NCI-H146 (cell line): ENCODE results near the gene THPO.

ENCODE experiments used
- DNase-seq: peaks from one replicate; lab custom pipeline; 2025; lab: John Stamatoyannopoulos, UW

Gene THPO

DNA sequence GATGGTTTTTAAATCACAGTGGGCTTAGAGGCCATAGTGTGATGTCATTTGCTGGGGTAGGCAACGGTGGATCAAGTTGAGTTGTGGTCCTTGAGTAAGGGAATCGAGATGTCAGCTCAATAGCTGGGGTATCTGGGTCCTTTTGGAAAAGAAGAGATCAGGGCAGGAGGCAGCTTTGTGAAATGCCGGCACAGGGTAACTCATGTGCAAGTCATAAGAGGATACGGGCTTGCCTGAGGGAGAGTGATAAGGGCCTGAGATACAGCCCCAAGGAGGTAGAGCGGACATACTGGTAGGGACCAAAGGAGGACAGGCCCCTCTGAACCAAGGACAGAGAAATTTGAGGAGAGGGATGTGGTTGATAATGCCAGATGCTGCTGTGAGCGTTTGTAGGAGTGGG lies 44.8 kb downstream of the THPO start:
- DNase-seq: no peak

DNA sequence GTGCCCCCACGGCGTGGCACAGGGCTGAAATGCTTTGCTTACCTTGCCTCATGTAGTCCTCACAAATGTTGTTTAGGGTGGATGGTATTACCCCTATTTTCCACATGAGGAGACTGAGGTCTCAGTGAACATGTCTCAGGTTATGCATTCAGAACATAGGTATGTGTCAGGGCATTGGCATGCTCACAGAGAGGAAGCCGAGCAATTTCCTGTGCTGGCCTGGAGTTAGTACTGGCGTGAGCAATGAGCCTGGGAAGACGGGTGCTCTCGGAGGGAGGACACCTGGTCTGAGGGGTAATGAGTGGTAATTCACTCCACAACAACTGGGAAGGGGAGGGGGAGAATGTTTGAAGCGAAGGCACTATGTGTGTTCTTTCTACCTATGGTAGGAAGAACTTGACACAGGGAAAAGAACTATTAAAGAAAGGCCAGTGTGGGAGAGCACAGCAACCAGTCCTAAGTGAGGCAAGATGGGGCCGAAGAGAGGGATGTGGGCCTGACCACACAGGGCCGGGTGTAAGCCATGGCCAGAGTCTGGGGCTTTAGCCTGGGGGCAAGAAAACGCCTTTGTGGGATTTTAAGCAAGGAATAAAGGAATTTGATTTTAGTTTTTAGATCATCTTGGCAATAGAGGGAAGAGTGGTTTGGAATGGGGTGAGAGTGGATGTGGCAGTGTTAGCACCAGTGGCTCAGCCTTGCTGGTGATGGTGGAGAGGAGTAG lies 45.5 kb downstream of the THPO start:
- DNase-seq: no peak

DNA sequence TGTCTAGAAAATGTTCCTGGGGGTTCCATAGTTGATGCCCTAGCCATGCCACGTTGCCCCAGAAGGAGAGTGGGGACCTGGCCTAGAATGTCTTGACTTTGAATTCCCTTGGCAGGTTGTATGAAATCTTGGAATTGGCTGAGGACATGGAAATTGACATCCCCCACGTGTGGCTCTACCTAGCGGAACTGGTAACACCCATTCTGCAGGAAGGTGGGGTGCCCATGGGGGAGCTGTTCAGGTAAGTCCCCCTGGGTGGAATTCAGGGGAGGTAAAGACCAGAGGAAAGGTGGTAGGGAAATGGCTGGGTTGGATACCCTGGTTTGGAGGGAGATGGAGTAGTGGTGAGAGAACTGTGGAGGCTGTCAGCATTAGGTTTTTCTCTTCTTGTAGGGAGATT lies 49.5 kb downstream of the THPO start:
- DNase-seq: no peak

DNA sequence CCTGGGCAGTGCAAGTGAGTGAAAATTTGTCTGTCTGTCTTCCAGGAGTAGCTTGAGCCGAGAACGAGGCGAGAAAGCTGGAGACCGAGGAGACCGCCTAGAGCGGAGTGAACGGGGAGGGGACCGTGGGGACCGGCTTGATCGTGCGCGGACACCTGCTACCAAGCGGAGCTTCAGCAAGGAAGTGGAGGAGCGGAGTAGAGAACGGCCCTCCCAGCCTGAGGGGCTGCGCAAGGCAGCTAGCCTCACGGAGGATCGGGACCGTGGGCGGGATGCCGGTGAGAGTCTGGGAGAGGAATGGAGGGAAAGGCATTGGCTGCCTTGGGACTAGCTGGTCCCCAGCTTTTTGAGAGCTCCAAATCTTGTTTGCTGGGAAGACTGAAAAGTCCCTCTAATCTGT lies 50.8 kb downstream of the THPO start:
- no peak for DNase-seq

DNA sequence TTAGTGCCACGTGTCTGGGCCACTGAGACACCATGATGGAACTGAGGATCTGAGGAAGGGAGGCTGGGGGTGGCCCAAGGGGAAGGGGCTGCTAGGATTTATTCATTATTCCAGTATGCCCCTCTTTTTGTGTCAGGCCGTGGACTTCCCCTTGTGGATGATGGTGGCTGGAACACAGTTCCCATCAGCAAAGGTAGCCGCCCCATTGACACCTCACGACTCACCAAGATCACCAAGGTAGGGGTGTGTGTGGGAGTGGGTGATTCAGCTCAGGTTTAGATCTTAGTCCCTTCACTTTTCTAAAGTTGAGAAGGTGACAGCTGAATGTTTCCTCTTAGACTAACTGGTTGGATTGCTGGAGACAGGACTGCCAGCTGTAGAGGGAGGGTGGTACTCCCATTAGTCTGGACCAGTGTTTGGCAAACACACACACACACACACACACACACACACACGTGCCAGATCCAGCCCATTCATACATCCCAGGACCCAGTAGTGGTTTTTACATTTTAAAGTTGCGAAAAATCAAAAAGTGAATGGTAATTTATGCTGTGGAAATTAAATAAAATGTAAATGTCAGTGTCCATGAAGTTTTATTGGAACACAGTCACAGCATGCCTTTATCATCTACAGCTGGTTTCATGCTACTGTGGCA lies 52.2 kb downstream of the THPO start:
- no peak for DNase-seq

DNA sequence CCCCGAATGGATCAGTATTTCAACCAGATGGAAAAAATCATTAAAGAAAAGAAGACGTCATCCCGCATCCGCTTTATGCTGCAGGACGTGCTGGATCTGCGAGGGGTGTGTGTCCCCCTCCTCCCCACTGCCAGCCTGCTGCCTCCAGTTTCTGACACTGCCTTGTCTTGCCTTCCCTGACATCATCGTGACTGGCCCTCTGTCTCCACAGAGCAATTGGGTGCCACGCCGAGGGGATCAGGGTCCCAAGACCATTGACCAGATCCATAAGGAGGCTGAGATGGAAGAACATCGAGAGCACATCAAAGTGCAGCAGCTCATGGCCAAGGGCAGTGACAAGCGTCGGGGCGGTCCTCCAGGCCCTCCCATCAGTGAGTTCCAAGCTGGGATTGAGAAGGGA lies 52.7 kb downstream of the THPO start:
- DNase-seq: no peak

DNA sequence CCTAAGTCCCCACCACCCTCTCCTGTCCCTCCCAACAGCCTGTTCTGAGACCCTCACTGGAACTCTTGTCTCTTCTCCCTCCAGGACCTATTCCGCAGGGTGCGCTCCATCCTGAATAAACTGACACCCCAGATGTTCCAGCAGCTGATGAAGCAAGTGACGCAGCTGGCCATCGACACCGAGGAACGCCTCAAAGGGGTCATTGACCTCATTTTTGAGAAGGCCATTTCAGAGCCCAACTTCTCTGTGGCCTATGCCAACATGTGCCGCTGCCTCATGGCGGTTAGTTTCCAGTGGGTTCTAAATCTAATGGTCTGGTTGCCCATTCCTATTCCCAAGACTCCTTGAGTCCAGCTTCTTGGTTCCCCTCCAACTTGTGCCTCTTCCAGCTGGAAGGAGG lies 54.3 kb downstream of the THPO start:
- no peak for DNase-seq

DNA sequence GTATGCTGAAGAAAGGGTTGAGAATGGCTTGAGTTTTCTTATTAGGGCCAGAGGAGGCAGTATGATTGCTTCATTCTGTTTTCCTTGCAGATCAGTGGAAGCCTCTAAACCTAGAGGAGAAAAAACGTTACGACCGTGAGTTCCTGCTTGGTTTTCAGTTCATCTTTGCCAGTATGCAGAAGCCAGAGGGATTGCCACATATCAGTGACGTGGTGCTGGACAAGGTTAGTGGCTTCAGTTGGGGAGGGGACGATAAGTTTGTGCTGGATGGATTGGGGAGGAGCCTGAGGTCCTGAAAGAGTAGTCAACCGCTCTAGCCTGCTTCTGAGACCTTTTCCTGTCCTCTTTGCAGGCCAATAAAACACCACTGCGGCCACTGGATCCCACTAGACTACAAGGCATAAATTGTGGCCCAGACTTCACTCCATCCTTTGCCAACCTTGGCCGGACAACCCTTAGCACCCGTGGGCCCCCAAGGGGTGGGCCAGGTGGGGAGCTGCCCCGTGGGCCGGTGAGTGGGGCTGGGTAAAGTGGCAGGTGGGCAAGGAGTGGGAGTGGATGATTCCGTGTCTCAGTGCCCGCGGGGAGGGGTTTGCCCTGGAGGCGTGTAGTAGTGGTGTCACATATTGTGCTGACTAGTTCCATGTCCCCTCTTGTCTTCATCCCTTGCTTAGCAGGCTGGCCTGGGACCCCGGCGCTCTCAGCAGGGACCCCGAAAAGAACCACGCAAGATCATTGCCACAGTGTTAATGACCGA lies 55.1 kb downstream of the THPO start:
- no peak for DNase-seq
